RPMI7951 (cell line): ENCODE measurements around the gene FBXL7. TPM values are rescaled to one million over a fixed set of nuclear protein-coding genes. Genes with fewer than 3 reads are reported as not detected.

ENCODE experiments used
- DNase-seq: peaks from one replicate; pipeline ENCODE4 v3.0.0-alpha.2; 2012; ENCODE audit warnings: low read depth
- total RNA-seq: library from RNA; depleted of rRNA; stranded (reverse); fragments of >200 nt; shearing (Covaris generic); gene quantifications from 2 replicates; pipeline ENCODE4 v1.2.3, GENCODE V29; 2014

Gene FBXL7
- total RNA-seq, 1 experiment from 2014 or later, result 6.4 TPM

- DNase-seq, result peak; percentile 76
These were observed 1.3 kb downstream of the FBXL7 start for GRCh38 chr5:15501091-15501791.

GRCh38 chr5:15502208-15502607 lies 2.2 kb downstream of the FBXL7 start:
- peak; percentile 48 for DNase-seq

GRCh38 chr5:15506146-15506545 lies 6.2 kb downstream of the FBXL7 start:
- DNase-seq, result no peak

GRCh38 chr5:15506897-15507296 lies 6.9 kb downstream of the FBXL7 start:
- DNase-seq, result no peak

- DNase-seq, result no peak
These were observed 10.1 kb downstream of the FBXL7 start for GRCh38 chr5:15510092-15510491.

GRCh38 chr5:15510831-15511230 lies 10.9 kb downstream of the FBXL7 start:
- DNase-seq, result peak; percentile 23

GRCh38 chr5:15513431-15513830 lies 13.5 kb downstream of the FBXL7 start:
- no peak for DNase-seq

- no peak for DNase-seq
These were observed 13.9 kb downstream of the FBXL7 start for GRCh38 chr5:15513911-15514310.

GRCh38 chr5:15515229-15515628 lies 15.2 kb downstream of the FBXL7 start:
- no peak for DNase-seq

GRCh38 chr5:15516486-15516885 lies 16.5 kb downstream of the FBXL7 start:
- no peak for DNase-seq

- no peak for DNase-seq
These were observed 18.8 kb downstream of the FBXL7 start for GRCh38 chr5:15518786-15519185.

- no peak for DNase-seq
These were observed 20.9 kb downstream of the FBXL7 start for GRCh38 chr5:15520856-15521255.

- DNase-seq, result peak; percentile 15
These were observed 21.6 kb downstream of the FBXL7 start for GRCh38 chr5:15521381-15522186.

GRCh38 chr5:15522187-15522520 lies 22.2 kb downstream of the FBXL7 start:
- DNase-seq, result no peak

GRCh38 chr5:15524712-15525111 lies 24.7 kb downstream of the FBXL7 start:
- DNase-seq, result no peak

- peak; percentile 1 for DNase-seq
These were observed 25.8 kb downstream of the FBXL7 start for GRCh38 chr5:15525703-15526275.

- no peak for DNase-seq
These were observed 26.4 kb downstream of the FBXL7 start for GRCh38 chr5:15526413-15526812.

GRCh38 chr5:15528476-15528875 lies 28.5 kb downstream of the FBXL7 start:
- no peak for DNase-seq

GRCh38 chr5:15529013-15529412 lies 29.0 kb downstream of the FBXL7 start:
- no peak for DNase-seq

GRCh38 chr5:15529821-15530220 lies 29.8 kb downstream of the FBXL7 start:
- DNase-seq, result no peak

- peak; percentile 18 for DNase-seq
These were observed 33.3 kb downstream of the FBXL7 start for GRCh38 chr5:15533129-15533893.

GRCh38 chr5:15535938-15536337 lies 36.0 kb downstream of the FBXL7 start:
- DNase-seq, result no peak
